H1 (cell line): ENCODE measurements around the gene LHPP. TPM values are rescaled to one million over a fixed set of nuclear protein-coding genes. Genes with fewer than 3 reads are reported as not detected.
A peak's percentile ranks its signal among the peaks of the same experiment; 100 is the strongest.

Experiments used
- CTCF ChIA-PET: fragments of 300-600 bp; sonication (Branson Sonifier 250); formaldehyde crosslinking; loops from one replicate; lab custom pipeline; 2021; ENCODE audit not compliant: partially characterized antibody; lab: Charles Lee
- POLR2A ChIA-PET: fragments of 300-600 bp; sonication (Branson Sonifier 250); formaldehyde crosslinking; loops from one replicate; lab custom pipeline; 2021; ENCODE audit warnings: inconsistent platforms; ENCODE audit not compliant: partially characterized antibody; lab: Charles Lee
- DNase-seq, 2 experiments: peaks; one replicate each; pipeline versions ENCODE4 v3.0.0 to v3.0.0-alpha.2; 2010 to 2022; ENCODE audit warnings: low spot score in 2 of 2, low read depth in 1 of 2, mixed read lengths in 1 of 2
- FAIRE-seq: peaks from 2 replicates; lab custom pipeline; 2011; peaks lifted over from hg19 to GRCh38; lab: Jason Lieb, UNC
- H2AFZ ChIP-seq: 2 replicates; pipeline ENCODE4 v1.8.1; 2012; ENCODE audit warnings: low read length, inconsistent platforms
- H2AK5ac ChIP-seq: 2 replicates; pipeline ENCODE4 v1.6.1; 2013; ENCODE audit warnings: low read depth, low read length
- H2BK120ac ChIP-seq: replicated peaks from 2 replicates; pipeline ENCODE3; 2013; ENCODE audit warnings: low read depth, low read length, inconsistent platforms
- H2BK12ac ChIP-seq: 2 replicates; pipeline ENCODE4 v1.6.1; 2013; ENCODE audit warnings: low read depth, low read length
- H2BK15ac ChIP-seq: 2 replicates; pipeline ENCODE4 v1.6.1; 2013; ENCODE audit warnings: low read length
- H2BK20ac ChIP-seq: 2 replicates; pipeline ENCODE4 v1.6.1; 2013; ENCODE audit warnings: low read length
- H2BK5ac ChIP-seq: 2 replicates; pipeline ENCODE4 v1.6.1; 2013; ENCODE audit warnings: low read depth, low read length
- H3K14ac ChIP-seq: 2 replicates; pipeline ENCODE4 v1.6.1; 2013; ENCODE audit warnings: inconsistent platforms; ENCODE audit not compliant: insufficient read length
- H3K18ac ChIP-seq: 2 replicates; pipeline ENCODE4 v1.6.1; 2013; ENCODE audit warnings: low read length; ENCODE audit errors: extremely low read depth
- H3K23ac ChIP-seq: 2 replicates; pipeline ENCODE4 v1.6.1; 2013; ENCODE audit warnings: inconsistent platforms; ENCODE audit not compliant: insufficient read length
- H3K23me2 ChIP-seq: 2 replicates; pipeline ENCODE4 v1.6.1; 2013; ENCODE audit warnings: low read depth, low read length
- H3K27ac ChIP-seq: 2 replicates; pipeline ENCODE4 v1.6.1; 2011; ENCODE audit warnings: low read depth, low read length, inconsistent platforms
- H3K27me3 ChIP-seq, 4 experiments: replicated peaks in 1 of 4; 1 replicate in 1 of 4; 2 replicates in 3 of 4; pipeline versions ENCODE4 v1.6.1 to v1.8.1; 2011 to 2013; ENCODE audit warnings: low read length in 3 of 4, mild to moderate bottlenecking in 3 of 4, inconsistent platforms in 2 of 4, mixed read lengths in 2 of 4, moderate library complexity in 1 of 4; ENCODE audit not compliant: control insufficient read depth in 3 of 4, insufficient read depth in 3 of 4; ENCODE audit errors: extremely low read depth in 1 of 4
- H3K36me3 ChIP-seq, 4 experiments: 2 replicates each; pipeline versions ENCODE4 v1.6.1 to v1.8.1; 2011 to 2013; ENCODE audit warnings: mild to moderate bottlenecking in 4 of 4, low read length in 3 of 4, moderate library complexity in 2 of 4, control low read depth in 1 of 4, inconsistent platforms in 1 of 4; ENCODE audit not compliant: insufficient read depth in 4 of 4, control insufficient read depth in 2 of 4
- H3K4ac ChIP-seq: replicated peaks from 2 replicates; pipeline ENCODE3; 2013; ENCODE audit warnings: low read length, low read depth, mixed read lengths, inconsistent platforms; ENCODE audit not compliant: insufficient read length
- H3K4me1 ChIP-seq, 4 experiments: replicated peaks in 1 of 4; 1 replicate in 1 of 4; 2 replicates in 3 of 4; pipeline versions ENCODE4 v1.6.1 to v1.8.1; 2011 to 2013; ENCODE audit warnings: low read length in 3 of 4, inconsistent platforms in 2 of 4, mixed read lengths in 1 of 4; ENCODE audit not compliant: insufficient read depth in 4 of 4, control insufficient read depth in 3 of 4
- H3K4me2 ChIP-seq, 2 experiments: 2 replicates each; pipeline versions ENCODE4 v1.6.1 to v1.8.1; 2011 to 2013; ENCODE audit warnings: low read depth in 2 of 2, low read length in 2 of 2, control low read depth in 1 of 2, inconsistent platforms in 1 of 2, mild to moderate bottlenecking in 1 of 2; ENCODE audit not compliant: insufficient read depth in 1 of 2
- H3K4me3 ChIP-seq, 4 experiments: fragments of 200-600, 300-600 bp in 1 of 4; sonication (generic), shearing (Covaris generic), sonication (Bioruptor Twin) in 1 of 4; 2 replicates each; pipeline versions ENCODE4 v1.5.1 to v1.8.1; 2011 to 2016; ENCODE audit warnings: low read length in 4 of 4, low read depth in 3 of 4, control low read depth in 2 of 4, inconsistent platforms in 2 of 4, mild to moderate bottlenecking in 2 of 4, mixed read lengths in 1 of 4, moderate library complexity in 1 of 4; ENCODE audit not compliant: insufficient read depth in 2 of 4; ENCODE audit errors: extremely low read depth in 1 of 4
- H3K56ac ChIP-seq: replicated peaks from 2 replicates; pipeline ENCODE3; 2013; ENCODE audit warnings: low read depth, mild to moderate bottlenecking, mixed read lengths, low read length, inconsistent platforms; ENCODE audit not compliant: insufficient read length
- H3K79me1 ChIP-seq: 2 replicates; pipeline ENCODE4 v1.6.1; 2013; ENCODE audit warnings: low read depth, low read length, control low read depth
- H3K79me2 ChIP-seq, 2 experiments: 2 replicates each; pipeline versions ENCODE4 v1.6.1 to v1.8.1; 2012 to 2013; ENCODE audit warnings: low read length in 2 of 2, mild to moderate bottlenecking in 2 of 2, inconsistent platforms in 1 of 2; ENCODE audit not compliant: insufficient read depth in 2 of 2, control insufficient read depth in 1 of 2
- H3K9ac ChIP-seq, 4 experiments: replicated peaks in 1 of 4; 1 replicate in 1 of 4; 2 replicates in 3 of 4; pipeline versions ENCODE4 v1.6.1 to v1.8.1; 2011 to 2013; ENCODE audit warnings: low read depth in 3 of 4, low read length in 3 of 4, control low read depth in 2 of 4, mild to moderate bottlenecking in 2 of 4, moderate library complexity in 2 of 4, inconsistent platforms in 1 of 4; ENCODE audit errors: extremely low read depth in 1 of 4
- H3K9me3 ChIP-seq, 2 experiments: 2 replicates each; pipeline versions ENCODE4 v1.6.1 to v1.8.1; 2012 to 2013; ENCODE audit warnings: mild to moderate bottlenecking in 2 of 2, moderate library complexity in 2 of 2, control low read depth in 1 of 2, inconsistent platforms in 1 of 2, low read depth in 1 of 2, low read length in 1 of 2, mixed read lengths in 1 of 2; ENCODE audit not compliant: insufficient read depth in 2 of 2
- H4K20me1 ChIP-seq, 2 experiments: replicated peaks in 1 of 2; 2 replicates each; pipeline versions ENCODE3 to v1.8.1; 2011 to 2013; ENCODE audit warnings: inconsistent platforms in 2 of 2, low read length in 2 of 2, mild to moderate bottlenecking in 1 of 2; ENCODE audit not compliant: insufficient read depth in 2 of 2, control insufficient read depth in 1 of 2
- H4K5ac ChIP-seq: 2 replicates; pipeline ENCODE4 v1.6.1; 2013; ENCODE audit warnings: low read length, low read depth, mixed read lengths, inconsistent platforms; ENCODE audit not compliant: insufficient read length
- H4K8ac ChIP-seq: 2 replicates; pipeline ENCODE4 v1.8.0; 2013; ENCODE audit warnings: mild to moderate bottlenecking, moderate library complexity, low read length, inconsistent platforms; ENCODE audit not compliant: insufficient read depth; ENCODE audit errors: extremely low read depth
- H4K91ac ChIP-seq: replicated peaks from 2 replicates; pipeline ENCODE3; 2013; ENCODE audit warnings: low read length, mixed read lengths, inconsistent platforms; ENCODE audit not compliant: insufficient read length
- CEBPB ChIP-seq: IDR thresholded peaks from 2 replicates; pipeline ENCODE4 v1.6.1; 2012; ENCODE audit warnings: low read depth, low read length
- TAF7 ChIP-seq: optimal IDR thresholded peaks from 2 replicates; pipeline ENCODE3; 2011; ENCODE audit warnings: low read depth, mild to moderate bottlenecking, inconsistent platforms, low read length, moderate library complexity, borderline replicate concordance
- WGBS, 2 experiments: shearing (Covaris generic) in 1 of 2; methylation state at CpG; one replicate each; pipeline versions ENCODE4 v1.1.6 to v1.1.7; 2013 to 2015; ENCODE audit warnings: low lambda C conversion rate in 2 of 2, mixed read lengths in 2 of 2, inconsistent platforms in 1 of 2, low coverage in 1 of 2, missing lambda C conversion rate in 1 of 2; ENCODE audit not compliant: insufficient replicate concordance in 2 of 2, insufficient coverage in 1 of 2, insufficient read length in 1 of 2; ENCODE audit errors: extremely low coverage in 1 of 2, missing lambda C conversion rate in 1 of 2; 5-methylcytosine and 5-hydroxymethylcytosine counted together
- polyA plus RNA-seq, 7 experiments: library from polyadenylated mRNA; depleted of rRNA in 3 of 7; stranded (reverse) in 5 of 7; unstranded in 2 of 7; fragments of >200 nt in 5 of 7; fragments of 200-250 nt in 2 of 7; gene quantifications; 1 replicate in 5 of 7; 2 replicates in 1 of 7; 4 replicates in 1 of 7; pipeline versions ENCODE4 v1.2.1 to v1.2.3, GENCODE V29; 2011 to 2013; ENCODE audit warnings: missing spikeins in 2 of 7, mixed read lengths in 2 of 7
- total RNA-seq: library from RNA; stranded (reverse); fragmentation: NEBNext Ultra II Directional; extraction: Animal tissue kit (Norgen Biotek cat#: 25700); gene quantifications from 2 replicates; pipeline ENCODE4 v1.2.1, GENCODE V29; 2021

Gene LHPP
- total and polyA plus RNA-seq, 2 of the 8 experiments (the other 6 are each of a cell fraction or from before 2014, with no cell fraction given): 26.0 to 45.0 TPM

DNA sequence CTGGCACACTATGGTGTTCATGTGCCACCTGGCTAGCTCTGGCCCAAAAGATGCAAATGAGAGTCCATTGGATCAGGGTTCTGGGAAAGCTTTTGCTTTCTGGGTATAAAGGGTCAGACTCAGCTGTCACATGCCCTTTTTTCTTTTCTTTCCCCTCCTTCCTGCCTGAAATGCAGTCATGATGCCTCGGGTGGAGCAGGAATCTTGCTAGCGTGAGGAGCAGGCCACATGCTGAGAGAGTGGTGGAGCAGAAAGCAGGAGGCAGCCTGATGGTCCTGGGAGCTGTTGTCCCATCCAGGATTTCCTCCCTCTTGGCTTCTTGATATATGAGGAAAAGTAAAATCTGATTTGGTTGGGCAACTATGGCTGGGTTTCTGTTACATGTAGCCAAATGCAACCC, 2.7 kb upstream of the LHPP start:
- ChIA-PET POLR2A (interaction anchor here (1.0 to 5.4 kb wide), 3 partner anchors 8 to 46 kb away, joined by 3 to 36 read pairs (median 6); partner anchors contain the start of gene NKX1-2), CTCF (interaction anchor here (0.8 to 1.6 kb wide), 3 partner anchors 13 to 72 kb away, joined by 3 to 5 read pairs (median 4); no protein-coding TSS in a partner anchor)
- H2BK15ac ChIP-seq: 0 out of 2 replicates have a peak overlapping the region, but pooled peaks have one; percentile 5
- H3K79me2 ChIP-seq: no peaks in the 10 kb centered on the region
- H2BK12ac ChIP-seq: peak overlapping the region; percentile 89; the same call in 1 of the 2 replicates
- DNase-seq (no peak), FAIRE-seq (no peak)
- no peak overlapping the region; the same call in 1 of the 2 replicates for H2BK5ac ChIP-seq
- TF ChIP-seq TAF7 (no peak), CEBPB (no peak)
- no peak overlapping the region for H3K9ac ChIP-seq
- no peaks in the 10 kb centered on the region for H3K9me3 ChIP-seq
- peak overlapping the region; percentile 33; the same call in 1 of the 2 replicates for H2AK5ac ChIP-seq
- H3K18ac ChIP-seq: no peak overlapping the region
- peaks cover 0 to 3% (median 0%) of the 10 kb centered on the region in 4 experiments; a peak in 2 of 7 replicates for H3K27me3 ChIP-seq
- no peak overlapping the region for H3K27ac ChIP-seq
- peaks cover 3% of the 10 kb centered on the region for H3K23me2 ChIP-seq
- H2BK20ac ChIP-seq: no peak overlapping the region; the same call in 1 of the 2 replicates
- peaks cover 0 to under 1% of the 10 kb centered on the region in 2 experiments for H4K20me1 ChIP-seq
- peaks cover 7 to 32% (median 21%) of the 10 kb centered on the region in 4 experiments; a peak in 6 of 7 replicates for H3K4me1 ChIP-seq
- no peak overlapping the region for H3K56ac ChIP-seq
- H3K79me1 ChIP-seq: no peaks in the 10 kb centered on the region
- H4K5ac ChIP-seq: no peak overlapping the region
- no peak overlapping the region for H3K4ac ChIP-seq
- peak overlapping the region; percentile 60 for H2BK120ac ChIP-seq
- no peaks in the 10 kb centered on the region for H3K36me3 ChIP-seq
- H4K8ac ChIP-seq: no peak overlapping the region
- no peak overlapping the region for H3K4me2 ChIP-seq
- no peak overlapping the region for H3K14ac ChIP-seq
- 81% methylated on average over 2 of the region's 2 CpGs; no CpG with 5 or more reads in 1 of the 2 experiments for WGBS, 2 experiments
- H3K23ac ChIP-seq: no peak overlapping the region
- no peak overlapping the region for H3K4me3 ChIP-seq
- no peak overlapping the region for H4K91ac ChIP-seq
- H2AFZ ChIP-seq: no peak overlapping the region
